ENCODE data around the gene ACBD4.

- TF ChIP-seq CTCF (IDR thresholded peaks at IDR 0.05), result no peak
- no peak for TF ChIP-seq EZH2 (IDR thresholded peaks at IDR 0.05)
Measured at GRCh38 chr17:45172541-45173286, 37.2 kb downstream of the ACBD4 start.
